H9 (cell line): ENCODE data around the gene TRIM7. TPM values are rescaled to one million over a fixed set of nuclear protein-coding genes. Genes with fewer than 3 reads are reported as not detected.

Experiments
- DNase-seq: peaks from one replicate; pipeline ENCODE4 v3.0.0-alpha.2; 2017
- H2AFZ ChIP-seq: one replicate; pipeline ENCODE4 v1.6.1; 2013; ENCODE audit warnings: mild to moderate bottlenecking, low read length, control low read depth, moderate library complexity
- H2AK5ac ChIP-seq: 2 replicates; pipeline ENCODE4 v1.6.1; 2013; ENCODE audit warnings: low read length, control low read depth, mixed read lengths; ENCODE audit not compliant: insufficient read length
- H2BK120ac ChIP-seq: one replicate; pipeline ENCODE4 v1.6.1; 2013; ENCODE audit warnings: low read depth, mild to moderate bottlenecking, low read length, control low read depth, inconsistent platforms; ENCODE audit not compliant: poor library complexity, severe bottlenecking
- H2BK12ac ChIP-seq: 2 replicates; pipeline ENCODE4 v1.6.1; 2013; ENCODE audit warnings: low read length, control low read depth, mixed read lengths, low read depth; ENCODE audit not compliant: insufficient read length
- H2BK15ac ChIP-seq: 2 replicates; pipeline ENCODE4 v1.6.1; 2013; ENCODE audit warnings: low read depth, low read length, control low read depth
- H2BK20ac ChIP-seq: one replicate; pipeline ENCODE4 v1.6.1; 2013; ENCODE audit warnings: low read depth, mild to moderate bottlenecking, low read length, control low read depth, inconsistent platforms; ENCODE audit not compliant: poor library complexity, severe bottlenecking
- H2BK5ac ChIP-seq: 2 replicates; pipeline ENCODE4 v1.6.1; 2013; ENCODE audit warnings: low read length, control low read depth, mixed read lengths; ENCODE audit not compliant: insufficient read length
- H3K14ac ChIP-seq: 2 replicates; pipeline ENCODE4 v1.6.1; 2013; ENCODE audit warnings: low read length, control low read depth; ENCODE audit not compliant: insufficient read depth
- H3K18ac ChIP-seq: 2 replicates; pipeline ENCODE4 v1.6.1; 2013; ENCODE audit warnings: low read depth, mild to moderate bottlenecking, mixed read lengths, low read length, control low read depth; ENCODE audit not compliant: insufficient read length
- H3K23ac ChIP-seq: 2 replicates; pipeline ENCODE4 v1.6.1; 2013; ENCODE audit warnings: low read length, control low read depth, mixed read lengths, low read depth; ENCODE audit not compliant: insufficient read length
- H3K23me2 ChIP-seq: 2 replicates; pipeline ENCODE4 v1.6.1; 2013; ENCODE audit warnings: low read depth, mild to moderate bottlenecking, mixed read lengths, low read length, control low read depth; ENCODE audit not compliant: insufficient read length, poor library complexity, severe bottlenecking
- H3K27ac ChIP-seq: 2 replicates; pipeline ENCODE4 v1.5.1; 2013; ENCODE audit warnings: low read length, control low read depth, mixed read lengths, low read depth; ENCODE audit not compliant: insufficient read length
- H3K27me3 ChIP-seq: 2 replicates; pipeline ENCODE4 v1.6.1; 2013; ENCODE audit warnings: low read length, control low read depth, inconsistent platforms; ENCODE audit not compliant: insufficient read depth
- H3K4ac ChIP-seq: 2 replicates; pipeline ENCODE4 v1.6.1; 2013; ENCODE audit warnings: low read depth, mild to moderate bottlenecking, control low read depth, inconsistent platforms, low read length, moderate library complexity
- H3K4me1 ChIP-seq: 2 replicates; pipeline ENCODE4 v1.6.1; 2013; ENCODE audit warnings: low read length, control low read depth, inconsistent platforms; ENCODE audit not compliant: insufficient read depth
- H3K4me2 ChIP-seq: 2 replicates; pipeline ENCODE4 v1.6.1; 2013; ENCODE audit warnings: low read length, control low read depth, mixed read lengths; ENCODE audit not compliant: insufficient read length, insufficient read depth
- H3K56ac ChIP-seq: 2 replicates; pipeline ENCODE4 v1.6.1; 2013; ENCODE audit warnings: low read depth, mild to moderate bottlenecking, mixed read lengths, low read length, control low read depth; ENCODE audit not compliant: insufficient read length
- H3K79me1 ChIP-seq: 2 replicates; pipeline ENCODE4 v1.6.1; 2013; ENCODE audit warnings: low read depth, mild to moderate bottlenecking, moderate library complexity, low read length, control low read depth, inconsistent platforms; ENCODE audit not compliant: insufficient read depth, poor library complexity, severe bottlenecking
- H3K79me2 ChIP-seq: 2 replicates; pipeline ENCODE4 v1.6.1; 2013; ENCODE audit warnings: low read length, control low read depth, inconsistent platforms; ENCODE audit not compliant: insufficient read depth
- H3K9ac ChIP-seq: 2 replicates; pipeline ENCODE4 v1.6.1; 2013; ENCODE audit warnings: low read length, control low read depth, mixed read lengths; ENCODE audit not compliant: insufficient read length; ENCODE audit errors: extremely low read depth
- H3K9me3 ChIP-seq: one replicate; pipeline ENCODE4 v1.6.1; 2013; ENCODE audit warnings: low read depth, low read length, inconsistent platforms; ENCODE audit not compliant: control insufficient read depth
- H3T11ph ChIP-seq: one replicate; pipeline ENCODE4 v1.6.1; 2013; ENCODE audit warnings: mild to moderate bottlenecking, low read length, control low read depth, inconsistent platforms
- H4K20me1 ChIP-seq: one replicate; pipeline ENCODE4 v1.6.1; 2013; ENCODE audit not compliant: control insufficient read depth, insufficient read length, insufficient read depth
- H4K5ac ChIP-seq: 2 replicates; pipeline ENCODE4 v1.6.1; 2013; ENCODE audit warnings: low read depth, mild to moderate bottlenecking, mixed read lengths, low read length, control low read depth; ENCODE audit not compliant: insufficient read length
- H4K8ac ChIP-seq: replicated peaks from 2 replicates; pipeline ENCODE4 v1.6.1; 2013; ENCODE audit warnings: low read length, control low read depth, mixed read lengths, low read depth; ENCODE audit not compliant: insufficient read length
- H4K91ac ChIP-seq: 2 replicates; pipeline ENCODE4 v1.6.1; 2013; ENCODE audit warnings: low read depth, mild to moderate bottlenecking, moderate library complexity, mixed read lengths, low read length, control low read depth; ENCODE audit not compliant: insufficient read length
- H3K27ac Mint-ChIP-seq, 3 experiments: 2 replicates in 2 of 3; 3 replicates in 1 of 3; pipeline ENCODE4 v1.8.0; 2020 to 2021; ENCODE audit warnings: mixed read lengths in 3 of 3, mild to moderate bottlenecking in 1 of 3, moderate library complexity in 1 of 3
- H3K27me3 Mint-ChIP-seq: 2 replicates; pipeline ENCODE4 v1.8.0; 2021; ENCODE audit warnings: low read depth, mild to moderate bottlenecking, moderate library complexity, mixed read lengths
- H3K36me3 Mint-ChIP-seq, 3 experiments: 2 replicates in 2 of 3; 3 replicates in 1 of 3; pipeline ENCODE4 v1.8.0; 2020 to 2021; ENCODE audit warnings: low read depth in 3 of 3, mixed read lengths in 3 of 3; ENCODE audit not compliant: insufficient read depth in 1 of 3
- H3K4me1 Mint-ChIP-seq, 2 experiments: 2 replicates each; pipeline ENCODE4 v1.8.0; 2020; ENCODE audit warnings: mixed read lengths in 2 of 2
- H3K4me3 Mint-ChIP-seq, 2 experiments: 2 replicates in 1 of 2; 3 replicates in 1 of 2; pipeline ENCODE4 v1.8.0; 2020 to 2021; ENCODE audit warnings: mild to moderate bottlenecking in 2 of 2, mixed read lengths in 2 of 2, moderate library complexity in 1 of 2
- H3K9me3 Mint-ChIP-seq, 2 experiments: 2 replicates in 1 of 2; 3 replicates in 1 of 2; pipeline ENCODE4 v1.8.0; 2020; ENCODE audit warnings: mild to moderate bottlenecking in 2 of 2, mixed read lengths in 2 of 2, moderate library complexity in 1 of 2
- WGBS: extraction: QIAGEN DNeasy Blood & Tissue Kit; methylation state at CpG from one replicate; pipeline ENCODE4 v1.1.7; 2013; ENCODE audit warnings: missing lambda C conversion rate, low lambda C conversion rate, mixed read lengths; ENCODE audit not compliant: insufficient read length; ENCODE audit errors: extremely low coverage; 5-methylcytosine and 5-hydroxymethylcytosine counted together
- total RNA-seq: library from RNA; stranded (reverse); gene quantifications from 2 replicates; pipeline ENCODE4 v1.2.1, GENCODE V29; 2021
- TF ChIP-seq, protein P1 (sequence below): fragments of 200-600 bp; sonication (generic); conservative IDR thresholded peaks from 3 replicates; pipeline ENCODE4 v1.8.0; 2021; ENCODE audit warnings: antibody characterized with exemption, mild to moderate bottlenecking

The TRIM7 gene
- total RNA-seq, 1 experiment from 2014 or later = not detected

DNA sequence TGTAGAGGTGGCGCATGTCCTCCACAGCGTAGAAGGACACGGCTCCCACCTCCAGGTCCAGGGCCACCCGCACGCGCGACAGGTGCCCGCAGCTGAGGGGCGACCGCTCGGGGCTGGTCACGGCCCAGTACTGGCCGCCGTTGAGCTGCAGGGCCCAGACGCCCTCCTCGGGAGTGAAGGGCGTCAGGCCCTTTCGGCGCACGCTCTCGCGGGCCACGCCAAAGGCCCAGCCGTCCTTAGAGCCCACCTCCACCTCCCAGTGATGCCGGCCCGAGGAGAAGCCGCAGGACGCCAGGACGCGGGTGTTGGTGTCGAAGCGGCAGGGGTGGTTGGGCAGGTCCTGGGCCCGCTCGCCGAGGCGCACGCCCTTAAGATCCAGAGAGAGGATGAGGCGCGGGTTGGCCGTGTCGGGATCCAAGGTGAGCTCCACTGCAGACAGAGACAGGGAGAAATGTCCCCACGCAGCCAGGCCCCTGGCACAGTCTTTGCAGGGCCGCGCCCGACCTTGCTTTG is 9.7 kb downstream of the TRIM7 start:
- no peak overlapping the region for H2BK20ac ChIP-seq
- no CpG with 5 or more reads among the region's 45 CpGs for WGBS
- H2BK12ac ChIP-seq = no peak overlapping the region
- no peaks in the 10 kb centered on the region for H3K9me3 ChIP-seq
- H3K27me3 ChIP-seq = peaks cover 7% of the 10 kb centered on the region
- no peak overlapping the region for H2AK5ac ChIP-seq
- H3K27ac Mint-ChIP-seq = no peak overlapping the region
- no peaks in the 10 kb centered on the region for H3K79me2 ChIP-seq
- no peak overlapping the region for H3K4ac ChIP-seq
- H3K23me2 ChIP-seq = peaks cover 11% of the 10 kb centered on the region
- no peak overlapping the region for H3K56ac ChIP-seq
- H3K4me2 ChIP-seq = no peak overlapping the region
- no peak overlapping the region for H4K5ac ChIP-seq
- no peaks in the 10 kb centered on the region for H3K79me1 ChIP-seq
- no peak overlapping the region for H4K91ac ChIP-seq
- H3K18ac ChIP-seq = no peak overlapping the region
- TF ChIP-seq, protein P1, sequence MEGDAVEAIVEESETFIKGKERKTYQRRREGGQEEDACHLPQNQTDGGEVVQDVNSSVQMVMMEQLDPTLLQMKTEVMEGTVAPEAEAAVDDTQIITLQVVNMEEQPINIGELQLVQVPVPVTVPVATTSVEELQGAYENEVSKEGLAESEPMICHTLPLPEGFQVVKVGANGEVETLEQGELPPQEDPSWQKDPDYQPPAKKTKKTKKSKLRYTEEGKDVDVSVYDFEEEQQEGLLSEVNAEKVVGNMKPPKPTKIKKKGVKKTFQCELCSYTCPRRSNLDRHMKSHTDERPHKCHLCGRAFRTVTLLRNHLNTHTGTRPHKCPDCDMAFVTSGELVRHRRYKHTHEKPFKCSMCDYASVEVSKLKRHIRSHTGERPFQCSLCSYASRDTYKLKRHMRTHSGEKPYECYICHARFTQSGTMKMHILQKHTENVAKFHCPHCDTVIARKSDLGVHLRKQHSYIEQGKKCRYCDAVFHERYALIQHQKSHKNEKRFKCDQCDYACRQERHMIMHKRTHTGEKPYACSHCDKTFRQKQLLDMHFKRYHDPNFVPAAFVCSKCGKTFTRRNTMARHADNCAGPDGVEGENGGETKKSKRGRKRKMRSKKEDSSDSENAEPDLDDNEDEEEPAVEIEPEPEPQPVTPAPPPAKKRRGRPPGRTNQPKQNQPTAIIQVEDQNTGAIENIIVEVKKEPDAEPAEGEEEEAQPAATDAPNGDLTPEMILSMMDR = no peak
- H3K9me3 Mint-ChIP-seq = no peaks in the 10 kb centered on the region
- H3K4me1 Mint-ChIP-seq = peaks cover 33 to 42% of the 10 kb centered on the region in 2 experiments
- H3K27ac ChIP-seq = no peak overlapping the region
- no peak overlapping the region for H4K8ac ChIP-seq
- no peak overlapping the region for H2BK15ac ChIP-seq
- no peak overlapping the region for H3K23ac ChIP-seq
- no peak overlapping the region for H2BK5ac ChIP-seq
- peaks cover 72% of the 10 kb centered on the region for H3K27me3 Mint-ChIP-seq
- H3T11ph ChIP-seq = no peak overlapping the region
- H4K20me1 ChIP-seq = no peaks in the 10 kb centered on the region
- H3K9ac ChIP-seq = no peak overlapping the region
- no peak overlapping the region for H2BK120ac ChIP-seq
- no peak overlapping the region for H3K4me3 Mint-ChIP-seq
- no peak overlapping the region for H3K14ac ChIP-seq
- DNase-seq = no peak
- H2AFZ ChIP-seq = no peak overlapping the region
- peaks cover 10% of the 10 kb centered on the region; the same call in 1 of the 2 replicates for H3K4me1 ChIP-seq
- peaks cover 0 to 2% (median 0%) of the 10 kb centered on the region in 3 experiments; a peak in 2 of 7 replicates for H3K36me3 Mint-ChIP-seq
